ENCODE measurements around the gene BACE2. TPM values are rescaled to one million over a fixed set of nuclear protein-coding genes. Genes with fewer than 3 reads are reported as not detected.

The BACE2 gene
- total RNA-seq, 6 experiments from 2014 or later = 4.3 to 7.9 (median 5.4) TPM

GRCh38 chr21:41228006-41228370 lies 60.0 kb downstream of the BACE2 start:
- no peak overlapping the region for H3K27ac ChIP-seq
- no peak for DNase-seq

GRCh38 chr21:41228492-41228891 lies 60.5 kb downstream of the BACE2 start:
- H3K27me3 ChIP-seq = no peaks in the 10 kb centered on the region
- H3K36me3 ChIP-seq = no peaks in the 10 kb centered on the region
- TF ChIP-seq POLR2A (IDR thresholded peaks at IDR 0.05) (no peak), CTCF (IDR thresholded peaks at IDR 0.05) (no peak)
- no peaks in the 10 kb centered on the region for H3K9me3 ChIP-seq
- H3K4me1 ChIP-seq = no peaks in the 10 kb centered on the region
- DNase-seq (no peak), ATAC-seq (no peak)
- H3K27ac ChIP-seq = no peak overlapping the region
- intact Hi-C loops (cut with DNase I) = no loop called here
- WGBS (ENCODE audit: insufficient coverage, low coverage, low lambda C conversion rate, missing lambda C conversion rate) = 60% methylated on average over 4 of the region's 5 CpGs
- no peak overlapping the region for H3K4me3 ChIP-seq

More at GRCh38 chr21:41228006-41228370, 60.0 kb downstream of the BACE2 start:
- Histone ChIP-seq H3K9me3 (no peaks in the 10 kb centered on the region), H3K4me3 (no peak overlapping the region), H3K27me3 (no peaks in the 10 kb centered on the region), H3K36me3 (no peaks in the 10 kb centered on the region), H3K4me1 (no peaks in the 10 kb centered on the region)
- WGBS (ENCODE audit: insufficient coverage, low coverage, low lambda C conversion rate, missing lambda C conversion rate) = 57% methylated on average over 5 of the region's 5 CpGs
- intact Hi-C loops (cut with DNase I) = no loop called here
- no peak for ATAC-seq
- no peak for TF ChIP-seq CTCF (IDR thresholded peaks at IDR 0.05)
- TF ChIP-seq POLR2A (IDR thresholded peaks at IDR 0.05) = no peak

DNA sequence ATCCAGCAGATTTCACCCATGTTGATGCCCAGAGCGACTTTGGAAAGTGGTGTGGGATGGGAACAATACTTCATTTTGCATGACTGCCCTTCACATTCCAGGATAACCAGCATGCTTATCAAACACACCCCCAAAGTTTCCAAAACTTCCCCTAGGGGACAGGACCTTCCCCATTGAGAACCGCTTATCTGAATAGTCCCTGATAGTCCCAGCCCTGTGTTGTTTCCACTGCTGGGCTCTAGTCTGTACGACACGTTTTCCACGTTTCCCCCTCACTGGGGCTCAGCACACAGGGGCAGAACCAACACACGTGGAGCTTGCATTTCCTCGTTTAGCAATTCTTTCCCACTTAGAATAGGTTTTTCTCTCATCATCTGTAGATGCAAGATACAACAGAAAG lies 61.0 kb downstream of the BACE2 start:
- DNase-seq = no peak
- TF ChIP-seq POLR2A (IDR thresholded peaks at IDR 0.05) = no peak
- no peak for TF ChIP-seq CTCF (IDR thresholded peaks at IDR 0.05)
- Histone ChIP-seq H3K4me1 (no peaks in the 10 kb centered on the region), H3K27me3 (no peaks in the 10 kb centered on the region), H3K9me3 (no peaks in the 10 kb centered on the region), H3K4me3 (no peak overlapping the region), H3K36me3 (no peaks in the 10 kb centered on the region), H3K27ac (no peak overlapping the region)
- ATAC-seq = no peak
- 52% methylated on average over 7 of the region's 7 CpGs for WGBS (ENCODE audit: insufficient coverage, low coverage, low lambda C conversion rate, missing lambda C conversion rate)
- intact Hi-C loops (cut with DNase I) = no loop called here

DNA sequence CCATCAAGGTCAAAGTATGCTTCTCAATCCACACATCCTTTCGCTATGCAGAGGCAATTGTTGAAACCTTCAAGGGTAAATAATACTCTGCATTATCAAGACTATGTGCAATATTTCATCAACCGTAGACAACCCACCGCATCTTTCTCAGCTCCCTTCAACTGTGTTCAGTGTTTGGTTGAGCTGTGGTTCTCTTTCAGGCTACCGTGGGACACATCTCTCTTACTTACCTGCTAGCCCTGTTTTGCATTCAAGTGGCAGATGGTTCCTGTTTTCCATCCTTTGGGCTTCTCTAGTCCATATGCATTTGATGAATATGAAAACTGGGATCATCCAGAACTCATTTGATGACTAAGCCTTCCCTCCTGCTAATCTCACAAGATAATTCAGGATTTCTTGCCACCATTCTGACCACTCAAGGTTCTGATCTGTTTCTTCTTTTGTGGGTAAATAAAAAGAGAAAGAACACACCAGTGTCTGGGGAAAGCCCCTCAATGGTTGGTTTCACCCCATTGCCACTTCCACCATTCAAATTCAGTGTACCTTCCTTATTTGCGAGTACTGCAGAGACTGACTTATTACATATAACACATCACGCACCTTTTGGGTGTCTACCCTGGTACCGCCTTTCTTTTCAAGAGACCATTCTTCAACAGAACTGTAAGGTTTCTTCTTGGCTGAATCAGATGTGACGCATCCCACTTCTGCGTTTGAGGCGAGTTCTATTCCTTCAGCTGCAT lies 61.7 kb downstream of the BACE2 start:
- no peaks in the 10 kb centered on the region for H3K4me1 ChIP-seq
- no peaks in the 10 kb centered on the region for H3K36me3 ChIP-seq
- 69% methylated on average over 7 of the region's 10 CpGs for WGBS (ENCODE audit: insufficient coverage, low coverage, low lambda C conversion rate, missing lambda C conversion rate)
- H3K27me3 ChIP-seq = no peaks in the 10 kb centered on the region
- no peaks in the 10 kb centered on the region for H3K9me3 ChIP-seq
- H3K27ac ChIP-seq = no peak overlapping the region
- intact Hi-C loops (cut with DNase I) = no loop called here
- no peak overlapping the region for H3K4me3 ChIP-seq
- no peak for ATAC-seq
- DNase-seq = no peak
- TF ChIP-seq POLR2A (IDR thresholded peaks at IDR 0.05) (no peak), CTCF (IDR thresholded peaks at IDR 0.05) (no peak)

All from right lobe of liver (tissue), 6 donors.